ENCODE results near the gene CFAP100.
A peak's percentile ranks its signal among the peaks of the same experiment; 100 is the strongest.

Gene CFAP100

DNA sequence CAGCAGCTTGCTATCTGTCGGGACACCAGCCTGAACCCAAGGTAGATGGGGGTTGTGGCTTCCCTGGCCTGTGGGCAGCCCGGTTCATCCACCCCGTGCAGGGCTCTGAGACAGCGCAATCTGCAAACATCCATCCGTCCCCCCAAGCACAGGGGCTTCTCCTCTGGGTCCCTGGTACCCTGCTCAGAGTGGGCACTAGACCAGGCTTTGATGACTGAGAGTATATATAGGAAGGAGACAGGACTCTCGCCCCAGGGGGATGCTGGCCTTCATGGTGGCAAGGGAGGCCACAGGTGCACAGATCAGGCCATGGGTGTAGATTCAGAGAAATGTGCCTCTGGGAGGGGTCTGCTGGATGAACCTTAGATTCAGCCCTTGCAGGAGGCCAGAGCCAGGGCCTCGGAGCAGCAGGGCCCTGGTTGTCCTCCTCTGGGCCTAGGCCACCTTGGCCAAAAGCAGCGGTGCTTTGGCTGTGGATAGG is 40.3 kb downstream of the CFAP100 start:
- TF ChIP-seq, protein P1, sequence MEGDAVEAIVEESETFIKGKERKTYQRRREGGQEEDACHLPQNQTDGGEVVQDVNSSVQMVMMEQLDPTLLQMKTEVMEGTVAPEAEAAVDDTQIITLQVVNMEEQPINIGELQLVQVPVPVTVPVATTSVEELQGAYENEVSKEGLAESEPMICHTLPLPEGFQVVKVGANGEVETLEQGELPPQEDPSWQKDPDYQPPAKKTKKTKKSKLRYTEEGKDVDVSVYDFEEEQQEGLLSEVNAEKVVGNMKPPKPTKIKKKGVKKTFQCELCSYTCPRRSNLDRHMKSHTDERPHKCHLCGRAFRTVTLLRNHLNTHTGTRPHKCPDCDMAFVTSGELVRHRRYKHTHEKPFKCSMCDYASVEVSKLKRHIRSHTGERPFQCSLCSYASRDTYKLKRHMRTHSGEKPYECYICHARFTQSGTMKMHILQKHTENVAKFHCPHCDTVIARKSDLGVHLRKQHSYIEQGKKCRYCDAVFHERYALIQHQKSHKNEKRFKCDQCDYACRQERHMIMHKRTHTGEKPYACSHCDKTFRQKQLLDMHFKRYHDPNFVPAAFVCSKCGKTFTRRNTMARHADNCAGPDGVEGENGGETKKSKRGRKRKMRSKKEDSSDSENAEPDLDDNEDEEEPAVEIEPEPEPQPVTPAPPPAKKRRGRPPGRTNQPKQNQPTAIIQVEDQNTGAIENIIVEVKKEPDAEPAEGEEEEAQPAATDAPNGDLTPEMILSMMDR (conservative IDR thresholded peaks at IDR 0.05; ENCODE audit: low read depth): no peak
- ChIA-PET CTCF (no interaction called here), POLR2A (ENCODE audit: low non-redundant PET) (no interaction called here)
- no peak overlapping the region for H3K27ac ChIP-seq
- no peak for DNase-seq (ENCODE audit: low spot score)

DNA sequence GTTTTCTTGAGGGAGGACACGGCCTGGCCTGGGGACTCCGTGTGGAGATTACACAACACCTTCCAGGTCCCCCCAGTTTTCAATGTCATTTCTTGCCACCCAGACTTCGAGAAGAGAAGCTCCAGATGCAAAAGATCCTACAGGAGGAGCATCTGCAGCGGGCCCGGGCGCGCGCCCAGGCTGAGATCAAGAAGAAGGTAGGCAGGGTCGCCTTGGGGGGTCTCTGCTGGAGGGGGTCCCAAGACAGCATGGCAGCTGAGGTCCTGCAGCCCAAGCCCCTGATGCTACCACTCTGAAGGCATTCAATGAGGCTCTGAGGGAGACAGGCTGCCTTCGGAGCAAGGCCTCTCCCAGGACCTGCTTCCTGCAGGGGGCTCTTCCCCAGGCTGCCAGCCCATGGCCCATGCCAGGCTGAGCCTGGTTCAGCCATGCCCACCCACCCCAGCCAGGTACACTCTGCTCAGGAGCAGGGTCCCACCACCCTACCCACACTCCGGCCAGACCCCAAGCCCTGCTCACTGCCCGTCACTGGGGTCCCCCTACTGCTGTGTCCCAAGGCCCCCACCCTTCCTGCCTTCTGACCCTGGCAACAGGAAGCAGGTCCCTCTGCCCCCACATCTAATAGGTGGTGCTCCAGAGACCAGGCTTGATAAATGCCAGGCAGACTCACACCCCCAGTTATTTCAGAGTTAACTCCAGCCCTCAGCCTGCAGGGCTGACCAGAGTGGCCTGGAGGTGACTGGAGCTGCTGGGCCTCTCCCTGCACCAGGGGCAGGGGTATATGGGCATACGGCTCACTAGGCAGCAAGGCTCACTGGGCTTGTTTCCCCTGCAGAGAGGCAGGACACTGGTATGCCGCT is 41.0 kb downstream of the CFAP100 start:
- H3K27ac ChIP-seq: no peak overlapping the region
- POLR2A ChIA-PET (ENCODE audit: low non-redundant PET): no interaction called here
- TF ChIP-seq, protein P1 (conservative IDR thresholded peaks at IDR 0.05; ENCODE audit: low read depth): no peak
- CTCF ChIA-PET: no interaction called here
- no peak for DNase-seq (ENCODE audit: low spot score)

DNA sequence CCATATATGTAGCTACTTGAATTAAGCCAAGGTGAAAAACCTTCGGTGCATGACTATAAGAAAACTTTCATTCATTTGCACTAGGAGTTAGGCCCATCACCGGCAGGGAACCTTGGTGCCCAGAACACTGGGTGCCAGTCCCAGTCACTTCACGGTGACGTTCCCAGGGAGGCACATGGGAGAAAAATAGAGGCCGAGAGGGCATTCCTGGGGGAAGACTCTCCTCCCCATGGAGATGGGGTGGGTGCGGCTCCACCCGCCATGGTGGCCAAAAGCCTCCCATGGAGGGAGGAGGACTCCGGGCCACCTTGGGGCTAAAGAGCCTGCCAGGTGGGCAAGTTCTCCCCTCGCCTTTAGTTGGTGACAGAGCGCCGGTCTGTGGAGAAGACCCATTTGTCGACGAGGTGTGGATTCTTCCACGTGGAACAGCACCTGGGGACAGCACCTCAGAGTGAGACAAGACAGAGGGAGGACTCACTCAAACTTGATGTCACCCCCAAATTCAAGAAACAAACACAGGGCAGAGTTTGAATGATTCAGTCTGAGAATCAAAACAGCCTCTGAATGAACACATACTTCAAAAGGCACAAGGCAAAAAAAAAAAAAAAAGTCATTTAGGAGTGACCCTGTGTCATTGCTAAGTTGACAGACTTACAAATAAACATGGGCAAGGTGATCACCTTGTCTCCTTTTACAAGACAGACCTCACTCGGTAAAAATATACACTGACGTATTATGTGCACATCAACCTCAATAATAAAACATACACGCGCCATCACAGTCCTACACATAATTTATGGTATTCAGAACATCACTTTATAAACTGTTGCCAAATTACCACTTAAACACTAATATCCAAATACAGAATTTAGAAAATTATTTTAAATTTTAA is 42.4 kb downstream of the CFAP100 start:
- TF ChIP-seq, protein P1 (conservative IDR thresholded peaks at IDR 0.05; ENCODE audit: low read depth): no peak
- no peak for DNase-seq (ENCODE audit: low spot score)
- POLR2A ChIA-PET (ENCODE audit: low non-redundant PET): no interaction called here
- no peak overlapping the region for H3K27ac ChIP-seq
- CTCF ChIA-PET: no interaction called here

DNA sequence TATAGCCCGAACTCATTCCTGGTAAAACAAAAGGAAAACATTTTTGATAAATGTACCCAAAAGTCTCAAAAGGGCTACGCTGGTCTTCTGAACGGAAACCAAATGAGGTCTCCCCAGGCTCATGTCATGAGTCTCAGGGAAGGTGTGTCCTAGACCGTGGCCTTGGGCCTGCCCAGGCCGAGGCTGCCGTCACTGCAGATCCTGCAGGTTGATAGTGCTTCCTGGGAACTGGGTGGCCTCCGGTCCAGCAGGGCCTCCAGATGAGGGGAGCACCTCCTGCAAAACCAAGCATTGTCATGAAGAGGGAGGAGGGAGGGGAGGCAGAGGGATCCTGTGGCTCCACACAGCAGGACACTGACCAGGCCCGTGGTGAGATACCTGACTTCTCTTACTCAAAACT is 43.5 kb downstream of the CFAP100 start:
- POLR2A ChIA-PET (ENCODE audit: low non-redundant PET): no interaction called here
- TF ChIP-seq, protein P1 (conservative IDR thresholded peaks at IDR 0.05; ENCODE audit: low read depth): no peak
- CTCF ChIA-PET: no interaction called here
- no peak overlapping the region for H3K27ac ChIP-seq
- no peak for DNase-seq (ENCODE audit: low spot score)

DNA sequence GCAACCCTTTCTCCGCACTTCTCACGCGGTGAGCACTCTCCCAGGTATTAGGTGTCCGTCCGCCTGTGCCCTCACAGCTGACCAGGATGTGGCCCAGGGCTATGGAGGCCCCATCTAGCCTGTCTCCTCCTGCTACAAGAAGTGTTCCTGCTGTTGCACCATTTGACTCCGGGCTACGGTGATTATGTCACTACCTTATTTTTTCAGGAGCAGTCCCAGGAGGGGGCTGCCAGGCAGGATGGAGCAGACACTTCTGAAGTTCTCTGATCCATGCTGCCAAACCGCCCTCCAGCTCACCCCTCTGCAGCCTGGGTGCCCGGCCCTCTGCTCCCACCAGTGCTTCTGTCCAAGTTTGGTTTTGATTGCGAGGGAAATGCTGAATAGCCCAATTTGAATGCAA is 44.0 kb downstream of the CFAP100 start:
- no peak overlapping the region for H3K27ac ChIP-seq
- ChIA-PET CTCF (no interaction called here), POLR2A (ENCODE audit: low non-redundant PET) (no interaction called here)
- no peak for DNase-seq (ENCODE audit: low spot score)
- TF ChIP-seq, protein P1 (conservative IDR thresholded peaks at IDR 0.05; ENCODE audit: low read depth): no peak

DNA sequence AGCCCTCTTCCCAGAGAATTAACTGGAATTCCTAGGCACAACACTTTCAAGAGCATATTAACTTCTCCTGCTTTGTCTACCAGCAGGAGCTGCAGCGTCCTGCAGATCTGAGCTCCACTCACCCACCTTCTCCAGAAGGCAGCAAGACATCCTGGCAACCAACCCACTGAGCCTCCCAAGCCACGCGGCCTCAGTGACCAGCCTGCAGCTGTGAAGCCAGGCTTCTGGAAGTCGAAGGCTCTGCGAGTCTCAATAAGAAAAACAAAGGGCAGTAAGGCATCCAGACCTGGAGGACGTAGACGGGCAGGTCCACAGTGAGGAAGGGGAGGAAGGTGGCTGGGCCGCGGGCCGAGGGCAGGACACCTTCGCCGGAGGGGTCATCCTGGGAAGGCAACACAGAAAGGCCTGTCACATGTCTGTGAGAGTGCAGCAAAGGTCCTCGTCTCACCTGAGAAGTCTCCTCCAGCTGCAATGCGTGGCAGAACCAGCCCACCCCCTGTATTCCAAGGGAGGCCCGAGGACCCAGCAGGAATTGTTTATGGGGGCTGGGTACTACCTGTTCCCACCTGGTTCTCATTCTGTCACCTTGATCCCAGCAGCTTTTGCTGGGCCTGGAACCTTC is 44.7 kb downstream of the CFAP100 start:
- POLR2A ChIA-PET (ENCODE audit: low non-redundant PET): no interaction called here
- TF ChIP-seq, protein P1 (conservative IDR thresholded peaks at IDR 0.05; ENCODE audit: low read depth): no peak
- CTCF ChIA-PET: interaction anchor here (0.6 kb wide), 1 partner anchor 305 kb away, joined by 3 read pairs; no protein-coding TSS in a partner anchor
- DNase-seq (ENCODE audit: low spot score): no peak
- H3K27ac ChIP-seq: 0 out of 2 replicates have a peak overlapping the region, but pooled peaks have one; percentile 7

Measured in RWPE1 (cell line).